Heart left ventricle (tissue), 16 donors: Measurements from ENCODE around the gene MCAM. TPM values are rescaled to one million over a fixed set of nuclear protein-coding genes. Genes with fewer than 3 reads are reported as not detected.

Experiments
- ATAC-seq, 4 donors: fragments of 200-7000 bp; cut with Tn5 transposase; one replicate each; pipeline ENCODE4 v1.9.1; 2020 to 2022; ENCODE audit warnings: moderate library complexity in 4 of 4, mild to moderate bottlenecking in 3 of 4, moderate number of reproducible peaks in 1 of 4
- DNase-seq, 5 donors: peaks; one replicate each; pipeline ENCODE4 v3.0.0-alpha.2; 2020
- H3K27ac ChIP-seq, 12 donors: fragments of 200-600 bp; sonication (generic) in 4 of 12; one replicate each; pipeline versions ENCODE4 v1.5.0 to v1.8.0; 2016 to 2022; ENCODE audit warnings: mild to moderate bottlenecking in 2 of 12
- H3K27me3 ChIP-seq, 9 donors: fragments of 200-600 bp; sonication (generic) in 2 of 9; one replicate each; pipeline versions ENCODE4 v1.5.1 to v1.8.0; 2016 to 2022; ENCODE audit warnings: mild to moderate bottlenecking in 3 of 9
- H3K36me3 ChIP-seq, 9 donors: fragments of 200-600 bp; sonication (generic) in 2 of 9; one replicate each; pipeline versions ENCODE4 v1.5.0 to v1.8.0; 2018 to 2022; ENCODE audit warnings: mild to moderate bottlenecking in 2 of 9
- H3K4me1 ChIP-seq, 12 donors: fragments of 200-600 bp; sonication (generic) in 4 of 12; one replicate each; pipeline versions ENCODE4 v1.5.0 to v1.8.0; 2016 to 2022; ENCODE audit warnings: mild to moderate bottlenecking in 3 of 12
- H3K4me3 ChIP-seq, 12 donors: fragments of 200-600 bp; sonication (generic) in 4 of 12; one replicate each; pipeline versions ENCODE4 v1.5.0 to v1.8.0; 2017 to 2022; ENCODE audit warnings: mild to moderate bottlenecking in 9 of 12, moderate library complexity in 4 of 12
- H3K9me3 ChIP-seq, 12 donors: fragments of 200-600 bp; sonication (generic) in 4 of 12; one replicate each; pipeline versions ENCODE4 v1.5.0 to v1.8.0; 2016 to 2022; ENCODE audit warnings: mild to moderate bottlenecking in 1 of 12
- POLR2A ChIP-seq, 2 donors: fragments of 450-650 bp; IDR thresholded peaks; one replicate each; pipeline ENCODE4 v1.6.1; 2017; ENCODE audit warnings: antibody characterized with exemption in 2 of 2, mild to moderate bottlenecking in 2 of 2, moderate library complexity in 2 of 2
- WGBS, 4 donors: extraction: QIAGEN DNeasy Blood & Tissue Kit in 2 of 4; methylation state at CpG; one replicate each; pipeline versions ENCODE4 v1.1.5 to v1.1.7; 2013 to 2018; 5-methylcytosine and 5-hydroxymethylcytosine counted together
- intact Hi-C, 10 donors: fragments of 100-400 bp; cut with DNase I; formaldehyde crosslinking; loops; one replicate each; pipeline versions ENCODE4 v1.11.1 to v1.14.2; 2022
- polyA plus RNA-seq, 2 donors: library from polyadenylated mRNA; stranded (reverse); fragments of 200-250 nt; gene quantifications; one replicate each; pipeline ENCODE4 v1.2.3, GENCODE V29; 2013
- total RNA-seq, 9 donors: library from RNA; depleted of rRNA in 2 of 9; stranded (reverse); fragments of >200 nt in 2 of 9; fragmentation: NEBNext Ultra II Directional in 3 of 9; extraction: Animal tissue kit (Norgen Biotek cat#: 25700) in 3 of 9; gene quantifications; one replicate each; pipeline versions ENCODE4 v1.1.0 to v1.2.4, GENCODE V29; 2016 to 2023
- TF ChIP-seq, protein P1 (sequence below), 12 donors: fragments of 200-600 bp; sonication (generic) in 4 of 12; IDR thresholded peaks; one replicate each; pipeline versions ENCODE4 v1.5.0 to v1.8.0; 2018 to 2022; ENCODE audit warnings: antibody characterized with exemption in 12 of 12, mild to moderate bottlenecking in 5 of 12
- donor health status: ischemic (EF 13 %, LVEDD 7.1; RV severe dilation, severe dysfunction).
- donor health status: healthy with polysubstance abuse.
- donor health status: DM: no; HTN: yes; CAD: no.
- donor health status: DM: no; HTN: no; CAD: no.
- donor health status: ischemic (EF 25% LVEDD 6.9; RV normal size, moderate dysfunction).
- donor health status: ischemic (EF 25% LVEDD 5.7; RV mildly dilated, moderate dysfunction).
- donor health status: healthy.
- donor health status: DM: yes; HTN: yes; CAD: no.
- donor health status: ischemic (EF 35%, LVEDD 5.7; RV mildly dilated, moderate dysfunction).
- donor health status: nonischemic (EF 11% LVEDD 7.7; RV severe dilation, severe dysfunction).
- donor health status: DM: yes; HTN: yes; CAD: no.
- donor health status: PGD.
- donor health status: ischemic (EF 29% LVEDD 5.4; RV normal size, mild dysfunction).
- donor health status: nonischemic (EF 23%, LVEDD 6.1; RV moderate dilation, normal function).

Gene MCAM
- total and polyA plus RNA-seq, 11 donors, result 31.9 to 380 (median 108) TPM

DNA sequence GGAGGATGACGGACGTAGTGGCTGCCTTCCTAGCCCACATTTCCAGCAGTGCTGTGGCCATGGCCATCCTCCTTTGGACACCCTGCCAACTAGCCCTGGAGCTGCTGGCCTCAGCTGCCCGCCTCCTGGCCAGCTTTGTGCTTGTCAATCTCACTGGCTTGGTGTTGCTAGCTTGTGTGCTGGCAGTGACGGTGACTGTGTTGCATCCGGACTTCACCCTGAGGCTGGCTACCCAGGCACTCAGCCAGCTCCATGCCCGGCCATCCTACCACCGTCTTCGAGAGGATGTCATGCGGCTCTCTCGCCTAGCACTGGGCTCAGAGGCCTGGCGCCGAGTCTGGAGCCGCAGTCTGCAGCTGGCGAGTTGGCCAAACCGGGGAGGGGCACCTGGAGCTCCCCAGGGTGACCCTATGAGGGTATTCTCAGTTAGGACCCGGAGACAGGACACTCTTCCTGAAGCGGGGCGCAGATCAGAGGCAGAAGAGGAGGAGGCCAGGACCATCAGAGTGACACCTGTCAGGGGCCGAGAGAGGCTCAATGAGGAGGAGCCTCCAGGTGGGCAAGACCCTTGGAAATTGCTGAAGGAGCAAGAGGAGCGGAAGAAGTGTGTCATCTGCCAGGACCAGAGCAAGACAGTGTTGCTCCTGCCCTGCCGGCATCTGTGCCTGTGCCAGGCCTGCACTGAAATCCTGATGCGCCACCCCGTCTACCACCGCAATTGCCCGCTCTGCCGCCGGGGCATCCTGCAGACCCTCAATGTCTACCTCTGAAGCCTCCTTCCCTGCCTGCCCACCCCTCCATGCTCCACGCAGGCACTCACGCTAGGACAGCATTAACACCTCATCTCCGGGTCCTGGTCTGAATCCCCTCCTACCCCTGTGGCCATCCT lies 19.0 kb upstream of the MCAM start:
- H3K27ac ChIP-seq, result peak overlapping the region in 1 of 12 donors; percentile 89
- H3K9me3 ChIP-seq, result no peaks in the 10 kb centered on the region
- intact Hi-C loops, result loop anchor here in 4 of 10 donors (5.0 to 10.0 kb wide), 4 partner anchors 46 to 231 kb away; partner anchors contain the start of genes ABCG4 (in 1 of the 4), C2CD2L (in 1 of the 4), CBL (in 1 of the 4) and DPAGT1 (in 1 of the 4)
- H3K27me3 ChIP-seq, result peaks cover 0 to 19% (median 0%) of the 10 kb centered on the region in 9 donors
- peak overlapping the region in 5 of 12 donors; percentile 76 to 95 (median 85) for H3K4me3 ChIP-seq
- TF ChIP-seq, protein P1, sequence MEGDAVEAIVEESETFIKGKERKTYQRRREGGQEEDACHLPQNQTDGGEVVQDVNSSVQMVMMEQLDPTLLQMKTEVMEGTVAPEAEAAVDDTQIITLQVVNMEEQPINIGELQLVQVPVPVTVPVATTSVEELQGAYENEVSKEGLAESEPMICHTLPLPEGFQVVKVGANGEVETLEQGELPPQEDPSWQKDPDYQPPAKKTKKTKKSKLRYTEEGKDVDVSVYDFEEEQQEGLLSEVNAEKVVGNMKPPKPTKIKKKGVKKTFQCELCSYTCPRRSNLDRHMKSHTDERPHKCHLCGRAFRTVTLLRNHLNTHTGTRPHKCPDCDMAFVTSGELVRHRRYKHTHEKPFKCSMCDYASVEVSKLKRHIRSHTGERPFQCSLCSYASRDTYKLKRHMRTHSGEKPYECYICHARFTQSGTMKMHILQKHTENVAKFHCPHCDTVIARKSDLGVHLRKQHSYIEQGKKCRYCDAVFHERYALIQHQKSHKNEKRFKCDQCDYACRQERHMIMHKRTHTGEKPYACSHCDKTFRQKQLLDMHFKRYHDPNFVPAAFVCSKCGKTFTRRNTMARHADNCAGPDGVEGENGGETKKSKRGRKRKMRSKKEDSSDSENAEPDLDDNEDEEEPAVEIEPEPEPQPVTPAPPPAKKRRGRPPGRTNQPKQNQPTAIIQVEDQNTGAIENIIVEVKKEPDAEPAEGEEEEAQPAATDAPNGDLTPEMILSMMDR (IDR thresholded peaks at IDR 0.05), result no peak
- no peak for TF ChIP-seq POLR2A (IDR thresholded peaks at IDR 0.05)
- peaks cover 0 to 10% (median 5%) of the 10 kb centered on the region in 9 donors for H3K36me3 ChIP-seq
- peak in 1 of 4 donors; percentile 4 for ATAC-seq
- peaks cover 7 to 58% (median 40%) of the 10 kb centered on the region in 12 donors for H3K4me1 ChIP-seq
- 80 to 87% (median 81%) methylated on average over 21 to 30 of the region's 30 CpGs for WGBS, 4 donors
- peak in 2 of 5 donors; percentile 49 to 65 for DNase-seq

DNA sequence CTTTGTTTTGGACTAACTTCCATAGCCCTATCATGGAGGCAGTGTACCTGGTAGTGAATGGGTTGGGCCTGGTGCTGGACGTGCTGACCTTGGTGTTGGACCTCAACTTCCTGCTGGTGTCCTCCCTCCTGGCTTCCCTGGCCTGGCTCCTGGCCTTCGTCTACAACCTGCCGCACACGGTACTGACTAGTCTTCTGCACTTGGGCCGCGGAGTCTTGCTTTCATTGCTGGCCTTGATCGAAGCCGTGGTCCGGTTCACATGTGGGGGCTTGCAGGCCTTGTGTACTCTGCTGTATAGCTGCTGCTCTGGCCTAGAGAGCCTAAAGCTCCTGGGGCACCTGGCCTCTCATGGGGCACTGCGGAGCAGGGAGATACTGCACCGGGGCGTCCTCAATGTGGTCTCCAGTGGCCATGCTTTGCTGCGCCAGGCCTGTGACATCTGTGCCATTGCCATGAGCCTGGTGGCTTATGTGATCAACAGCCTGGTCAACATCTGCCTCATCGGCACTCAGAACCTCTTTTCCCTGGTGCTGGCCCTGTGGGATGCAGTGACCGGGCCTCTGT lies 18.2 kb upstream of the MCAM start:
- Histone ChIP-seq H3K4me3 (peak overlapping the region; percentile 76 to 99 (median 86)), H3K9me3 (no peaks in the 10 kb centered on the region), H3K4me1 (peaks cover 7 to 55% (median 38%) of the 10 kb centered on the region in 12 donors), H3K27ac (peak overlapping the region in 8 of 12 donors; percentile 50 to 91 (median 85)), H3K27me3 (peaks cover 0 to 12% (median 0%) of the 10 kb centered on the region in 9 donors), H3K36me3 (peaks cover 0 to 10% (median 5%) of the 10 kb centered on the region in 9 donors)
- DNase-seq (peak in 2 of 5 donors; percentile 31 to 33), ATAC-seq (no peak)
- WGBS, 4 donors, result 48 to 65% (median 59%) methylated on average over 7 to 15 of the region's 15 CpGs
- intact Hi-C loops, result loop anchor here in 4 of 10 donors (5.0 to 10.0 kb wide), 4 partner anchors 47 to 230 kb away; partner anchors contain the start of genes ABCG4 (in 1 of the 4), C2CD2L (in 1 of the 4), CBL (in 1 of the 4) and DPAGT1 (in 1 of the 4)
- TF ChIP-seq, protein P1 (IDR thresholded peaks at IDR 0.05), result no peak

DNA sequence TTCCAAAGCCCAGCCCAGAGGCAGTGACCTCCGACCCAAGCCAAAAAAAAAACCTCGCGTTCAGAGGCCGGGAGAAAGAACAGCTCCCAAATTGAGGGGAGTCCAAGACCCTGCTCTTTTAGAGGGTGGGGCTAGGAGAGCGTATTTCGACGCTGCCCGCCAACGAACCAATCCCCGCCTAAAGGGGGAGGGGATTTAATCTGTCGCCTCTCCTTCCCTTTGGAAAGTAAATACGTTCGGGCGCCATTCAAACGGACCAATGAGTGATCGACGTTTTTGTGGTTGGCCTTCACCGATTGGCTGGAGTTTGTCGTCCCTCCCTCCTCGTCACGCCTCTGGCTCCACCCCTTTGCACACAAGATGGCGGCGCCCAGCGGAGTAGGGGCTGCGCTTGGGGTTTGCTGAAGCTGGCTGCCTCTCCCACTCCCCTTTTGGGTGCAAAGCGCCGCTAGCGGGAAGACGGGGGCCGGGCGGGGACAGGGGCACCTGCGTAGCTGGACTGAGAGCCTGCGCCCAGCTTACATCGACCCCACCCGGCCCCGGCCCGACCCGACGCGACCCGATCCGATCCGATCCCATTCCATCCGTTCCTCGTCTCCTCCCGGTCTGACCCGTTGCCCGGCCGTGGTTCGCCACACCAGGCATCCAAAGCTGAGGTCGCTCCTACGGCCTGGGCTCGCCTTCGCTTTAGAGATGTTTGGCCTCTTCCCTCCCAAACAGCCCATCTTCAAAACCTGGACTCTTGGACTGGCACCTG lies 17.4 kb upstream of the MCAM start, which contains the start of gene RNF26:
Gene RNF26, plus strand, starts transcription at position 354 of the 757 bp plus-strand sequence. CDS start 596 bp downstream, outside the sequence.
- 0% methylated on average over 32 to 54 of the region's 54 CpGs for WGBS, 4 donors
- peak; percentile 11 to 48 for TF ChIP-seq POLR2A (IDR thresholded peaks at IDR 0.05)
- TF ChIP-seq, protein P1 (IDR thresholded peaks at IDR 0.05), result no peak
- peak within 1 kb of the TSS; percentile 76 to 99 (median 86) for H3K4me3 ChIP-seq
- H3K4me1 ChIP-seq, result peaks cover 5 to 47% (median 32%) of the 10 kb centered on the region in 12 donors
- intact Hi-C loops, result loop anchor here in 2 of 10 donors (10.0 kb wide), 2 partner anchors 190 to 230 kb away; partner anchors contain the start of genes ABCG4 (in 1 of the 2), C2CD2L (in 1 of the 2) and DPAGT1 (in 1 of the 2)
- DNase-seq, result peak; percentile 94 to 96 (median 96)
- H3K27ac ChIP-seq, result peak within 1 kb of the TSS; percentile 50 to 91 (median 82)
- H3K9me3 ChIP-seq, result no peaks in the 10 kb centered on the region
- H3K27me3 ChIP-seq, result peaks cover 0 to 3% (median 0%) of the 10 kb centered on the region in 9 donors
- ATAC-seq, result peak; percentile 92 to 96 (median 93)
- H3K36me3 ChIP-seq, result peaks cover 0 to 10% (median 5%) of the 10 kb centered on the region in 9 donors
